Stomach (tissue), 9 donors: Measurements from ENCODE around the gene MYO18A. TPM values are rescaled to one million over a fixed set of nuclear protein-coding genes. Genes with fewer than 3 reads are reported as not detected.

Source experiments
- DNase-seq, 2 donors: peaks; one replicate each; pipeline versions ENCODE4 v3.0.0 to v3.0.0-alpha.2; 2013 to 2019
- H3K27ac ChIP-seq, 5 donors: fragments of 200-600 bp in 4 of 5; sonication (generic) in 4 of 5; one replicate each; pipeline ENCODE4 v1.5.1; 2013 to 2019; ENCODE audit warnings: mild to moderate bottlenecking in 1 of 5, moderate library complexity in 1 of 5
- H3K27me3 ChIP-seq, 3 donors: fragments of 200-600 bp; sonication (generic); one replicate each; pipeline ENCODE4 v1.5.1; 2017 to 2019; ENCODE audit warnings: mixed run types in 1 of 3
- H3K36me3 ChIP-seq, 4 donors: fragments of 200-600 bp; sonication (generic); 1 replicate in 3 of 4; 2 replicates in 1 of 4; pipeline ENCODE4 v1.5.1; 2016 to 2019
- H3K4me1 ChIP-seq, 4 donors: fragments of 200-600 bp; sonication (generic); one replicate each; pipeline ENCODE4 v1.5.1; 2016 to 2019
- H3K4me3 ChIP-seq, 4 donors: fragments of 200-600 bp; sonication (generic) in 3 of 4; one replicate each; pipeline ENCODE4 v1.5.1; 2016 to 2019; ENCODE audit warnings: mild to moderate bottlenecking in 1 of 4
- H3K9me3 ChIP-seq, 4 donors: fragments of 200-600 bp; sonication (generic); one replicate each; pipeline ENCODE4 v1.5.1; 2016 to 2019
- CTCF ChIP-seq, 7 experiments: fragments of 450-650 bp in 4 of 7; fragments of 200-600 bp in 3 of 7; sonication (generic) in 3 of 7; IDR thresholded peaks; one replicate each; pipeline ENCODE4 v1.5.1; 2016 to 2019; ENCODE audit warnings: antibody characterized with exemption in 7 of 7, control low read depth in 2 of 7, mild to moderate bottlenecking in 1 of 7
- EP300 ChIP-seq: sonication (generic); formaldehyde crosslinking; IDR thresholded peaks from one replicate; pipeline ENCODE4 v1.6.1; 2017; ENCODE audit warnings: antibody characterized with exemption
- POLR2A ChIP-seq, 4 donors: fragments of 450-650 bp; IDR thresholded peaks; one replicate each; pipeline ENCODE4 v1.6.1; 2016; ENCODE audit warnings: antibody characterized with exemption in 4 of 4, control low read depth in 2 of 4, mild to moderate bottlenecking in 1 of 4, moderate library complexity in 1 of 4
- POLR2AphosphoS5 ChIP-seq, 3 donors: sonication (generic); formaldehyde crosslinking; IDR thresholded peaks; one replicate each; pipeline ENCODE4 v1.6.1; 2016; ENCODE audit warnings: antibody characterized with exemption in 3 of 3
- WGBS, 5 donors: extraction: QIAGEN DNeasy Blood & Tissue Kit in 3 of 5; methylation state at CpG; one replicate each; pipeline versions ENCODE4 v1.1.5 to v1.1.7; 2013 to 2018; 5-methylcytosine and 5-hydroxymethylcytosine counted together
- intact Hi-C: fragments of 100-400 bp; cut with DNase I; formaldehyde crosslinking; loops from one replicate; pipeline ENCODE4 v1.15.1; 2023; ENCODE audit warnings: low total_unique reads
- polyA plus RNA-seq, 3 donors: library from polyadenylated mRNA; stranded (reverse); fragments of 200-250 nt; gene quantifications; one replicate each; pipeline ENCODE4 v1.2.3, GENCODE V29; 2013
- total RNA-seq, 5 donors: library from RNA; depleted of rRNA; stranded (reverse); fragments of >200 nt; gene quantifications; one replicate each; pipeline versions ENCODE4 v1.1.0 to v1.2.3, GENCODE V29; 2014 to 2016
- donor health status: healthy with polysubstance abuse.
- donor health status: Bipolar disorder and iron deficiency.
- donor health status: healthy.

MYO18A gene
- total and polyA plus RNA-seq, 8 donors = 16.5 to 305 (median 55.5) TPM

GRCh38 chr17:29193146-29193545 lies 12.9 kb upstream of the MYO18A start:
- TF ChIP-seq POLR2A (IDR thresholded peaks at IDR 0.05) (no peak), POLR2AphosphoS5 (IDR thresholded peaks at IDR 0.05) (no peak), EP300 (no peak), CTCF (IDR thresholded peaks at IDR 0.05) (no peak)
- intact Hi-C loops = no loop called here
- no peak overlapping the region for H3K27ac ChIP-seq
- WGBS, 5 donors = 50 to 78% (median 67%) methylated on average over 2 of the region's 2 CpGs
- no peak for DNase-seq
- H3K4me1 ChIP-seq = no peaks in the 10 kb centered on the region
- H3K9me3 ChIP-seq = no peaks in the 10 kb centered on the region
- H3K36me3 ChIP-seq = no peaks in the 10 kb centered on the region
- H3K4me3 ChIP-seq = no peak overlapping the region
- H3K27me3 ChIP-seq = peaks cover 0 to 5% (median 0%) of the 10 kb centered on the region in 3 donors

GRCh38 chr17:29190592-29191207 lies 10.5 kb upstream of the MYO18A start:
- no peaks in the 10 kb centered on the region for H3K4me1 ChIP-seq
- H3K27ac ChIP-seq = no peak overlapping the region
- H3K27me3 ChIP-seq = peaks cover 0 to 2% (median 0%) of the 10 kb centered on the region in 3 donors
- 74 to 92% (median 83%) methylated on average over 4 of the region's 4 CpGs for WGBS, 5 donors
- DNase-seq = no peak
- H3K4me3 ChIP-seq = no peak overlapping the region
- intact Hi-C loops = no loop called here
- TF ChIP-seq POLR2AphosphoS5 (IDR thresholded peaks at IDR 0.05) = no peak
- H3K9me3 ChIP-seq = no peaks in the 10 kb centered on the region
- H3K36me3 ChIP-seq = no peaks in the 10 kb centered on the region

- H3K9me3 ChIP-seq = no peaks in the 10 kb centered on the region
Measured at GRCh38 chr17:29190039-29190438, 9.8 kb upstream of the MYO18A start.

GRCh38 chr17:29189355-29189754 lies 9.2 kb upstream of the MYO18A start:
- no peak for DNase-seq
- 78 to 82% (median 79%) methylated on average over 2 of the region's 2 CpGs for WGBS, 5 donors
- H3K36me3 ChIP-seq = no peaks in the 10 kb centered on the region
- no peaks in the 10 kb centered on the region for H3K4me1 ChIP-seq
- TF ChIP-seq POLR2A (IDR thresholded peaks at IDR 0.05) (no peak), CTCF (IDR thresholded peaks at IDR 0.05) (no peak), POLR2AphosphoS5 (IDR thresholded peaks at IDR 0.05) (no peak), EP300 (no peak)
- H3K9me3 ChIP-seq = no peaks in the 10 kb centered on the region
- no peak overlapping the region for H3K27ac ChIP-seq
- no peaks in the 10 kb centered on the region for H3K27me3 ChIP-seq
- H3K4me3 ChIP-seq = no peak overlapping the region
- intact Hi-C loops = no loop called here

More at GRCh38 chr17:29190039-29190438, 9.8 kb upstream of the MYO18A start:
- Histone ChIP-seq H3K4me3 (no peak overlapping the region), H3K27me3 (no peaks in the 10 kb centered on the region), H3K27ac (no peak overlapping the region), H3K36me3 (no peaks in the 10 kb centered on the region), H3K4me1 (no peaks in the 10 kb centered on the region)
- TF ChIP-seq CTCF (IDR thresholded peaks at IDR 0.05) = no peak
- no peak for TF ChIP-seq POLR2AphosphoS5 (IDR thresholded peaks at IDR 0.05)
- no peak for TF ChIP-seq EP300
- TF ChIP-seq POLR2A (IDR thresholded peaks at IDR 0.05) = no peak
- intact Hi-C loops = no loop called here
- 59 to 94% (median 90%) methylated on average over 2 of the region's 2 CpGs for WGBS, 5 donors
- DNase-seq = no peak

GRCh38 chr17:29181226-29181625 lies 1.0 kb upstream of the MYO18A start:
- Histone ChIP-seq H3K4me1 (peaks cover 40 to 48% (median 45%) of the 10 kb centered on the region in 4 donors), H3K27ac (peak overlapping the region in 4 of 5 donors; percentile 90 to 94 (median 92)), H3K4me3 (no peak overlapping the region), H3K36me3 (no peaks in the 10 kb centered on the region), H3K9me3 (no peaks in the 10 kb centered on the region), H3K27me3 (no peaks in the 10 kb centered on the region)
- 67 to 88% (median 85%) methylated on average over 1 of the region's 1 CpG for WGBS, 5 donors
- no peak for DNase-seq
- TF ChIP-seq POLR2AphosphoS5 (IDR thresholded peaks at IDR 0.05) (no peak), POLR2A (IDR thresholded peaks at IDR 0.05) (no peak), CTCF (IDR thresholded peaks at IDR 0.05) (no peak), EP300 (no peak)
- intact Hi-C loops = loop anchor here (5.0 kb wide), 1 partner anchor 34 kb away; no protein-coding TSS in a partner anchor
